ENCODE measurements around the gene EFNA5. TPM values are rescaled to one million over a fixed set of nuclear protein-coding genes. Genes with fewer than 3 reads are reported as not detected.

EFNA5 gene
- total RNA-seq, 1 donor from 2014 or later = 57.5 TPM

DNA sequence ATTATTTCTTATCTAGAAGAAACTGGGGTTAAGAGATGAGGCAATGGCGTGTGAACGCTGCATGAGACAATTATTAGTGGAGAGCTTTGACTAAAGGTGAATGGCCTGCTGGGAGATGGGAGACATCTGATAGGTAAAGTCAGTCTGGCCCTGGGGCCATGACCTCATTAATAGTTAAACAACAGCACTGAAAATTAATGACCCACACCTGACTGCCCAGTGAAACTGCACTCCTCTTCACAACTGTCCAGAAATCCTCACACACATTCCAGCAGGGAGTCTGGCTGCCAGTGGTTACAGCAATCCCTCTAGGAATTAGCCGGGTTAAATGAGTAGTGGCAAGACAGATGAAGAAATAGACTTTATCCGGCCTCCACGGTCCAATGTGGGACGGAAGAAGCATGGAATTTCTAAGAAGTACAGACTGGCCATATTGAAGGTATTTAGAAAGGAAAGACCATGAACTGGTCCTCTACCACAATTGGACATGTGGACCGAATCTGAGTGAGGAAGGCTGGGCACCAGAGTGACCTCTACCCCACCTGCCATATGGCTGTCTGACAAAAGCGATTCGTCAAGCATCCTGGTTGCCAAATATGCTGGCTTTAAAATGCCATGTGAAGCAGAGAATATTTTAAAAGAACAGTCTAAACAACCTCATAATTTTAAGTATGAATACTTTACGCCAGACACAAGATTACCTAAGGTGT is 138.4 kb downstream of the EFNA5 start:
- DNase-seq (ENCODE audit: low spot score in 2 of 2, unreplicated experiment in 2 of 2) = no peak
- peak overlapping the region; percentile 37 for H3K27ac Mint-ChIP-seq
- no peaks in the 10 kb centered on the region for H3K36me3 Mint-ChIP-seq
- TF ChIP-seq CTCF (IDR thresholded peaks at IDR 0.05; ENCODE audit: unreplicated experiment) = no peak
- H3K4me1 Mint-ChIP-seq = peaks cover 49% of the 10 kb centered on the region
- no peaks in the 10 kb centered on the region for H3K9me3 Mint-ChIP-seq
- no peaks in the 10 kb centered on the region for H3K27me3 Mint-ChIP-seq (ENCODE audit: low read depth)
- no peak overlapping the region for H3K4me3 Mint-ChIP-seq

DNA sequence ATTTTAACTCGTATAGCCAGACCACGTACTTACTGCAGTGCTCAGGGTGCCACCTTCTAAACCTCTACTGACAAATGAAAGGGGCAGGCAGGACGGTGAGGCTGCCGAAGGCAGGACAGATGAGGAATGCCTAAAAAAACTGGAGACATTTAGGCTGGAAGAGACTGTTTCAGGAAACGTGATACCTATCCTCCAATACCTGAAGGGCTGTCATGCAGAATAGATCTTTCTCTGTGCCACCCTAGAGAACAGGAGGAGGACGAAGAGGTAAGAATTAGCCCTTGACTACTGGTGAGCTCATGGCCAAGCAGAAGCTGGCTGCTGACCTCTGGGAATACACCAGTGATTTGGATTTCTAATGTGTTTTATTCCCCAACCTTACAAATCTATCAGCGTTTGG is 139.4 kb downstream of the EFNA5 start:
- no peaks in the 10 kb centered on the region for H3K27me3 Mint-ChIP-seq (ENCODE audit: low read depth)
- H3K36me3 Mint-ChIP-seq = no peaks in the 10 kb centered on the region
- TF ChIP-seq CTCF (IDR thresholded peaks at IDR 0.05; ENCODE audit: unreplicated experiment) = no peak
- DNase-seq (ENCODE audit: low spot score in 2 of 2, unreplicated experiment in 2 of 2) = no peak
- no peaks in the 10 kb centered on the region for H3K9me3 Mint-ChIP-seq
- peaks cover 53% of the 10 kb centered on the region for H3K4me1 Mint-ChIP-seq
- H3K4me3 Mint-ChIP-seq = no peak overlapping the region
- no peak overlapping the region for H3K27ac Mint-ChIP-seq

- Mint-ChIP-seq H3K27me3 (ENCODE audit: low read depth) (no peaks in the 10 kb centered on the region), H3K4me1 (peaks cover 44% of the 10 kb centered on the region), H3K27ac (no peak overlapping the region), H3K36me3 (no peaks in the 10 kb centered on the region), H3K4me3 (no peak overlapping the region), H3K9me3 (no peaks in the 10 kb centered on the region)
- no peak for TF ChIP-seq CTCF (IDR thresholded peaks at IDR 0.05; ENCODE audit: unreplicated experiment)
- DNase-seq (ENCODE audit: low spot score in 2 of 2, unreplicated experiment in 2 of 2) = no peak
Observed at GRCh38 chr5:107529618-107530017, 141.1 kb downstream of the EFNA5 start.

DNA sequence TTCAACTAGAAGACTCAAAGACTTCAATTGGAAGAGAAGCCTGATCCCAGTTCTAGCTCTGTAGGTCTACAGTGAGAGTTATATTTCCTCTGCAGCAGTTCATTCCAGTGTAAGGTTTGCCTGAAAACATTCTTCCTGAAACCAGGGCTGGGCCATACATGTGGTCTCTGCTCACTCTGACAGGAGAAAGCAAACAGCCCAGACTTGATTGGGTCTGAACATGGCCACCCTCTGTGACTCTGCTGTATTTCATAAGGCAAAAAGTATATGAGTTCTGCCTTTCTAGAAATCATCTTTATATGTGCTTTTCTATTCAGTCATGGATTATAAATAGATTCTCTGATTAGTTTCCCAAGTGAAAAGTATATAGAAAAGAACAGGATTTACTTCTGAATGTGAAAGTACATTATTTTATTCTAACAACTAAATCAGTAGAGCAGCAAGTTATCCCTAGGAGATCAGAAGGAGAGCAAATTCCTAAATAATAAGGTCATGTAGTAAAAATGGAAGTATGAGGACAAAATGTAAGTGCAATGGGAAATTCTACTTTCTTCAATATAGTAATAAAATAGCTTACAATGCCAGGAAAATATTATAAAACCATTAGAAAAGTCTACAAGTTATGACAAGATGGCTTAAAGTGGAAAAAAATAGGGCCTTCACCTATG is 144.3 kb downstream of the EFNA5 start:
- Mint-ChIP-seq H3K27ac (peak overlapping the region; percentile 1), H3K36me3 (no peaks in the 10 kb centered on the region), H3K9me3 (no peaks in the 10 kb centered on the region), H3K27me3 (ENCODE audit: low read depth) (no peaks in the 10 kb centered on the region), H3K4me1 (peaks cover 12% of the 10 kb centered on the region), H3K4me3 (no peak overlapping the region)
- TF ChIP-seq CTCF (IDR thresholded peaks at IDR 0.05; ENCODE audit: unreplicated experiment) = no peak
- DNase-seq (ENCODE audit: low spot score in 2 of 2, unreplicated experiment in 2 of 2) = no peak

DNA sequence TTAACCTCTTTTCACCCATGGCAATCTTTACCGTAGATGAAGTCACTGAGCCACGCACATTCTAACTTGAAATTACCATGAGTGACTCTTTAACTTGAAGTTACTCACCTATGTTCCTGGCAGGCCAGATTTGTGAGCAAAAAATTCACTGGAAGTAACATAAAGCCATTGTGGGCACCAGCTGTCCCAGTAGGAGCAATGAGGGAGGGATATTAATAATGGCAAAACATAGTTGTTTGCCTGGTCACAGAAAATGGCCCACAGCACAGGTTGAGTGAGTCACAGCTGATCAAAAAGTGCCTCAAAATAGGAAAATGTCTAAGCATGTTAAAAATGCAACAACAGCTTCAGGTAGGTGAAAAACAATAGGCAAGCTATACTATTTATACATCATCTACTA is 146.6 kb downstream of the EFNA5 start:
- no peak for DNase-seq (ENCODE audit: low spot score in 2 of 2, unreplicated experiment in 2 of 2)
- H3K9me3 Mint-ChIP-seq = no peaks in the 10 kb centered on the region
- no peak overlapping the region for H3K27ac Mint-ChIP-seq
- H3K4me1 Mint-ChIP-seq = peaks cover 22% of the 10 kb centered on the region
- H3K36me3 Mint-ChIP-seq = no peaks in the 10 kb centered on the region
- no peaks in the 10 kb centered on the region for H3K27me3 Mint-ChIP-seq (ENCODE audit: low read depth)
- no peak overlapping the region for H3K4me3 Mint-ChIP-seq
- TF ChIP-seq CTCF (IDR thresholded peaks at IDR 0.05; ENCODE audit: unreplicated experiment) = no peak

Data from mesothelial cell of epicardium (in vitro differentiated cells).